ENCODE data around the gene OCLN. TPM values are rescaled to one million over a fixed set of nuclear protein-coding genes. Genes with fewer than 3 reads are reported as not detected.
"Not testable (repeated sequence)": the region's sequence is repeated elsewhere in the genome, so short reads cannot be mapped to it uniquely, and the experiment has no call there.

The OCLN gene
- 28.6 TPM for polyA plus RNA-seq (2013, experiment 1 of 4)
- polyA plus RNA-seq (2013, experiment 2 of 4) = 30.0 TPM
- polyA plus RNA-seq (2013, experiment 3 of 4) = 22.0 TPM
- polyA plus RNA-seq (2013, experiment 4 of 4) = 26.5 TPM

GRCh38 chr5:69492391-69492922 lies at the start of gene OCLN:
TSS of gene OCLN (plus strand) at chr5:69492790. CDS start at chr5:69504245, 11,455 bp downstream.
- Histone ChIP-seq H3K9me3 (ENCODE audit: control insufficient read depth, low read length) (no peaks in the 10 kb centered on the region), H3K27me3 (ENCODE audit: control insufficient read depth, insufficient read depth, low read length, poor library complexity, severe bottlenecking) (peaks cover 36% of the 10 kb centered on the region), H3K4me1 (ENCODE audit: control insufficient read depth, insufficient read depth, low read length) (peaks cover 3% of the 10 kb centered on the region), H3K27ac (ENCODE audit: insufficient read depth, low read depth, low read length, poor library complexity, severe bottlenecking) (no peak within 1 kb of the TSS), H3K4me3 (ENCODE audit: insufficient read depth, low read depth, low read length) (peak within 1 kb of the TSS; percentile 81), H3K36me3 (ENCODE audit: control insufficient read depth, insufficient read depth, low read length) (no peaks in the 10 kb centered on the region)
- 0% methylated on average over 56 of the region's 56 CpGs for WGBS, 2 experiments

- Histone ChIP-seq H3K4me1 (ENCODE audit: control insufficient read depth, insufficient read depth, low read length) (no peaks in the 10 kb centered on the region), H3K36me3 (ENCODE audit: control insufficient read depth, insufficient read depth, low read length) (no peaks in the 10 kb centered on the region), H3K4me3 (ENCODE audit: insufficient read depth, low read depth, low read length) (no peak overlapping the region), H3K9me3 (ENCODE audit: control insufficient read depth, low read length) (no peaks in the 10 kb centered on the region), H3K27me3 (ENCODE audit: control insufficient read depth, insufficient read depth, low read length, poor library complexity, severe bottlenecking) (no peaks in the 10 kb centered on the region), H3K27ac (ENCODE audit: insufficient read depth, low read depth, low read length, poor library complexity, severe bottlenecking) (no peak overlapping the region)
- WGBS, 2 experiments = 93 to 94% methylated on average over 7 of the region's 7 CpGs
These were observed 48.3 kb upstream of the OCLN start for GRCh38 chr5:69444127-69444754.

GRCh38 chr5:69449511-69449910 lies 43.1 kb upstream of the OCLN start:
- 92 to 94% methylated on average over 8 of the region's 8 CpGs for WGBS, 2 experiments
- no peak overlapping the region for H3K4me3 ChIP-seq (ENCODE audit: insufficient read depth, low read depth, low read length)

GRCh38 chr5:69450116-69450515 lies 42.5 kb upstream of the OCLN start:
- WGBS, 2 experiments = 87 to 92% methylated on average over 1 of the region's 1 CpG
- no peak overlapping the region for H3K4me3 ChIP-seq (ENCODE audit: insufficient read depth, low read depth, low read length)
- no peak overlapping the region for H3K27ac ChIP-seq (ENCODE audit: insufficient read depth, low read depth, low read length, poor library complexity, severe bottlenecking)
- no peaks in the 10 kb centered on the region for H3K36me3 ChIP-seq (ENCODE audit: control insufficient read depth, insufficient read depth, low read length)
- H3K27me3 ChIP-seq (ENCODE audit: control insufficient read depth, insufficient read depth, low read length, poor library complexity, severe bottlenecking) = no peaks in the 10 kb centered on the region
- no peaks in the 10 kb centered on the region for H3K9me3 ChIP-seq (ENCODE audit: control insufficient read depth, low read length)
- H3K4me1 ChIP-seq (ENCODE audit: control insufficient read depth, insufficient read depth, low read length) = no peaks in the 10 kb centered on the region

More at GRCh38 chr5:69449511-69449910, 43.1 kb upstream of the OCLN start:
- no peaks in the 10 kb centered on the region for H3K36me3 ChIP-seq (ENCODE audit: control insufficient read depth, insufficient read depth, low read length)
- no peaks in the 10 kb centered on the region for H3K9me3 ChIP-seq (ENCODE audit: control insufficient read depth, low read length)
- H3K27me3 ChIP-seq (ENCODE audit: control insufficient read depth, insufficient read depth, low read length, poor library complexity, severe bottlenecking) = no peaks in the 10 kb centered on the region
- no peak overlapping the region for H3K27ac ChIP-seq (ENCODE audit: insufficient read depth, low read depth, low read length, poor library complexity, severe bottlenecking)
- H3K4me1 ChIP-seq (ENCODE audit: control insufficient read depth, insufficient read depth, low read length) = no peaks in the 10 kb centered on the region

- H3K27me3 ChIP-seq (ENCODE audit: control insufficient read depth, insufficient read depth, low read length, poor library complexity, severe bottlenecking); H3K4me3 ChIP-seq (ENCODE audit: insufficient read depth, low read depth, low read length); H3K27ac ChIP-seq (ENCODE audit: insufficient read depth, low read depth, low read length, poor library complexity, severe bottlenecking); H3K9me3 ChIP-seq (ENCODE audit: control insufficient read depth, low read length); H3K4me1 ChIP-seq (ENCODE audit: control insufficient read depth, insufficient read depth, low read length); H3K36me3 ChIP-seq (ENCODE audit: control insufficient read depth, insufficient read depth, low read length): not testable (repeated sequence)
- WGBS, 2 experiments = 91 to 96% methylated on average over 8 of the region's 8 CpGs
These were observed 42.1 kb upstream of the OCLN start for GRCh38 chr5:69450527-69450926.

GRCh38 chr5:69451941-69452647 lies 40.5 kb upstream of the OCLN start:
- WGBS, 2 experiments = 88 to 91% methylated on average over 3 to 4 of the region's 4 CpGs
- no peak overlapping the region for H3K27ac ChIP-seq (ENCODE audit: insufficient read depth, low read depth, low read length, poor library complexity, severe bottlenecking)
- H3K4me1 ChIP-seq (ENCODE audit: control insufficient read depth, insufficient read depth, low read length) = no peaks in the 10 kb centered on the region
- H3K27me3 ChIP-seq (ENCODE audit: control insufficient read depth, insufficient read depth, low read length, poor library complexity, severe bottlenecking) = no peaks in the 10 kb centered on the region
- H3K4me3 ChIP-seq (ENCODE audit: insufficient read depth, low read depth, low read length) = no peak overlapping the region
- no peaks in the 10 kb centered on the region for H3K36me3 ChIP-seq (ENCODE audit: control insufficient read depth, insufficient read depth, low read length)
- H3K9me3 ChIP-seq (ENCODE audit: control insufficient read depth, low read length) = no peaks in the 10 kb centered on the region

GRCh38 chr5:69453487-69453886 lies 39.1 kb upstream of the OCLN start:
- H3K4me3 ChIP-seq (ENCODE audit: insufficient read depth, low read depth, low read length); H3K4me1 ChIP-seq (ENCODE audit: control insufficient read depth, insufficient read depth, low read length); H3K36me3 ChIP-seq (ENCODE audit: control insufficient read depth, insufficient read depth, low read length); H3K27ac ChIP-seq (ENCODE audit: insufficient read depth, low read depth, low read length, poor library complexity, severe bottlenecking); H3K9me3 ChIP-seq (ENCODE audit: control insufficient read depth, low read length); H3K27me3 ChIP-seq (ENCODE audit: control insufficient read depth, insufficient read depth, low read length, poor library complexity, severe bottlenecking): not testable (repeated sequence)
- 85 to 95% methylated on average over 3 of the region's 3 CpGs for WGBS, 2 experiments

- no peaks in the 10 kb centered on the region for H3K36me3 ChIP-seq (ENCODE audit: control insufficient read depth, insufficient read depth, low read length)
- WGBS, 2 experiments = 83 to 85% methylated on average over 8 of the region's 8 CpGs
- no peaks in the 10 kb centered on the region for H3K4me1 ChIP-seq (ENCODE audit: control insufficient read depth, insufficient read depth, low read length)
- no peaks in the 10 kb centered on the region for H3K27me3 ChIP-seq (ENCODE audit: control insufficient read depth, insufficient read depth, low read length, poor library complexity, severe bottlenecking)
- no peak overlapping the region for H3K27ac ChIP-seq (ENCODE audit: insufficient read depth, low read depth, low read length, poor library complexity, severe bottlenecking)
- H3K9me3 ChIP-seq (ENCODE audit: control insufficient read depth, low read length) = no peaks in the 10 kb centered on the region
- no peak overlapping the region for H3K4me3 ChIP-seq (ENCODE audit: insufficient read depth, low read depth, low read length)
These were observed 37.9 kb upstream of the OCLN start for GRCh38 chr5:69454460-69455249.

GRCh38 chr5:69455428-69455988 lies 37.1 kb upstream of the OCLN start:
- H3K4me3 ChIP-seq (ENCODE audit: insufficient read depth, low read depth, low read length); H3K27ac ChIP-seq (ENCODE audit: insufficient read depth, low read depth, low read length, poor library complexity, severe bottlenecking); H3K27me3 ChIP-seq (ENCODE audit: control insufficient read depth, insufficient read depth, low read length, poor library complexity, severe bottlenecking); H3K4me1 ChIP-seq (ENCODE audit: control insufficient read depth, insufficient read depth, low read length); H3K9me3 ChIP-seq (ENCODE audit: control insufficient read depth, low read length); H3K36me3 ChIP-seq (ENCODE audit: control insufficient read depth, insufficient read depth, low read length): not testable (repeated sequence)
- 93% methylated on average over 7 of the region's 7 CpGs for WGBS, 2 experiments

Measured in ectodermal cell (in vitro differentiated cells).